ENCODE measurements around the gene FARS2. TPM values are rescaled to one million over a fixed set of nuclear protein-coding genes. Genes with fewer than 3 reads are reported as not detected.
A peak's percentile ranks its signal among the peaks of the same experiment; 100 is the strongest.

The FARS2 gene
- total RNA-seq, 1 experiment from 2014 or later, result 13.8 TPM

DNA sequence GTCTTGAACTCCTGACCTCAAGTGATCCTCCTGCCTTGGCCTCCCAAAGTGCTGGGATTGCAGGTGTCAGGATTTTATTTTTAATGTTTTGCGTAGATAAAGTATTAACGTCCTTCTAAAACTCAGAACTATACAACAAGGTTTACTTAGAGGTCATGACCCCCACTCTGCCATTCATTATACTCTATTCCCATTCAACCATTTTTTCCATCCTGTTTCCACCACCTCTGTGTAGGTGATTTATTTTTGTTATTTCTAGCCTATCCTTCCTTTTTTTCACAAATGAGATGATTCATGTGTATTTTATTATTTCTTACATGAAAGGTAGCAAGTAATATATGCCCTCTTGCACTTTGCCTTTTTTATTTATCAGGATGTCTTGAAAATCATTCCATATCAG, 138.1 kb downstream of the FARS2 start:
- Histone ChIP-seq H3K9ac (ENCODE audit: low read length) (no peak overlapping the region), H3K27me3 (ENCODE audit: insufficient read depth, low read length) (no peaks in the 10 kb centered on the region), H3K79me2 (ENCODE audit: insufficient read depth, low read length) (no peaks in the 10 kb centered on the region), H2AFZ (ENCODE audit: low read depth, low read length, poor library complexity, severe bottlenecking) (no peak overlapping the region), H4K20me1 (ENCODE audit: insufficient read depth) (no peaks in the 10 kb centered on the region), H3K27ac (ENCODE audit: low read depth, low read length) (no peak overlapping the region), H3K9me2 (ENCODE audit: insufficient read depth) (no peaks in the 10 kb centered on the region), H3K4me3 (replicated peaks in 1 of 2; ENCODE audit: low read depth in 1 of 2, low read length in 2 of 2) (no peak overlapping the region), H3K36me3 (ENCODE audit: control insufficient read depth in 1 of 2, insufficient read depth in 2 of 2, low read length in 2 of 2) (no peaks in the 10 kb centered on the region), H3K4me2 (ENCODE audit: low read length) (no peak overlapping the region), H3K4me1 (ENCODE audit: control insufficient read depth in 1 of 2, insufficient read depth in 2 of 2, low read length in 2 of 2) (no peaks in the 10 kb centered on the region), H3K9me3 (ENCODE audit: control insufficient read depth in 1 of 2, insufficient read depth in 1 of 2, low read depth in 1 of 2, low read length in 2 of 2) (no peaks in the 10 kb centered on the region)
- TF ChIP-seq ZBTB33 (IDR thresholded peaks at IDR 0.05; ENCODE audit: extremely low read depth, insufficient replicate concordance, low read length) (no peak), SP1 (IDR thresholded peaks at IDR 0.05; ENCODE audit: low read depth) (no peak)
- no TSS peak for BruUV-seq (replicated peaks)
- ChIA-PET CTCF (no interaction called here), RAD21 (ENCODE audit: low non-redundant PET in 1 of 2, low total read pairs in 2 of 2, uncharacterized antibody in 2 of 2, unreplicated experiment in 2 of 2) (no interaction called here), POLR2A (no interaction called here)
- ATAC-seq (no peak), DNase-seq (ENCODE audit: low read depth, low spot score) (no peak)
- intact Hi-C loops (cut with micrococcal nuclease), result no loop called here

GRCh38 chr6:5401845-5402738, 140.8 kb downstream of the FARS2 start:
- Histone ChIP-seq H3K9me2 (ENCODE audit: insufficient read depth) (no peaks in the 10 kb centered on the region), H3K4me3 (replicated peaks in 1 of 2; ENCODE audit: low read depth in 1 of 2, low read length in 2 of 2) (no peak overlapping the region), H3K36me3 (ENCODE audit: control insufficient read depth in 1 of 2, insufficient read depth in 2 of 2, low read length in 2 of 2) (no peaks in the 10 kb centered on the region), H3K27me3 (ENCODE audit: insufficient read depth, low read length) (no peaks in the 10 kb centered on the region), H3K4me2 (ENCODE audit: low read length) (no peak overlapping the region), H3K79me2 (ENCODE audit: insufficient read depth, low read length) (no peaks in the 10 kb centered on the region), H3K9ac (ENCODE audit: low read length) (no peak overlapping the region), H3K9me3 (ENCODE audit: control insufficient read depth in 1 of 2, insufficient read depth in 1 of 2, low read depth in 1 of 2, low read length in 2 of 2) (no peaks in the 10 kb centered on the region), H4K20me1 (ENCODE audit: insufficient read depth) (no peaks in the 10 kb centered on the region), H3K4me1 (ENCODE audit: control insufficient read depth in 1 of 2, insufficient read depth in 2 of 2, low read length in 2 of 2) (no peaks in the 10 kb centered on the region), H3K27ac (ENCODE audit: low read depth, low read length) (no peak overlapping the region), H2AFZ (ENCODE audit: low read depth, low read length, poor library complexity, severe bottlenecking) (no peak overlapping the region)
- POLR2A ChIA-PET, result no interaction called here
- DNase-seq (ENCODE audit: low read depth, low spot score), result peak; percentile 12
- ATAC-seq, result peak; percentile 52; the same call in 1 of the 2 replicates
- RAD21 ChIA-PET (ENCODE audit: low non-redundant PET in 1 of 2, low total read pairs in 2 of 2, uncharacterized antibody in 2 of 2, unreplicated experiment in 2 of 2), result interaction anchor here in 1 of 2 experiments (0.8 kb wide), 1 partner anchor 258 kb away, joined by 3 read pairs; no protein-coding TSS in a partner anchor
- intact Hi-C loops (cut with micrococcal nuclease), result loop anchor here (1.0 to 5.0 kb wide), 4 partner anchors 187 to 1089 kb away; no protein-coding TSS in a partner anchor
- CTCF ChIA-PET, result interaction anchor here (1.0 to 2.4 kb wide), 9 partner anchors 13 to 345 kb away, joined by 3 to 26 read pairs (median 4); no protein-coding TSS in a partner anchor
- BruUV-seq (replicated peaks), result no TSS peak
- TF ChIP-seq ZFX (IDR thresholded peaks at IDR 0.05) (no peak), SP1 (IDR thresholded peaks at IDR 0.05; ENCODE audit: low read depth) (0 out of 2 replicates have a peak, but pooled peaks have one; percentile 5), ELF1 (IDR thresholded peaks at IDR 0.05; ENCODE audit: borderline replicate concordance, low read depth) (no peak), CTCF (IDR thresholded peaks at IDR 0.05 in 2 of 3, conservative IDR thresholded peaks at IDR 0.05 in 1 of 3; ENCODE audit: borderline replicate concordance in 1 of 3, insufficient read depth in 1 of 3, low read depth in 2 of 3, low read length in 2 of 3) (peak; percentile 48 to 74 (median 65); a peak in 5 of 6 replicates), ZBTB33 (IDR thresholded peaks at IDR 0.05; ENCODE audit: extremely low read depth, insufficient replicate concordance, low read length) (no peak), POLR2A (IDR thresholded peaks at IDR 0.05; ENCODE audit: borderline replicate concordance, extremely low read depth, insufficient read depth, insufficient read length) (no peak), FOSL1 (IDR thresholded peaks at IDR 0.05; ENCODE audit: low read depth) (0 out of 2 replicates have a peak, but pooled peaks have one; percentile 6), TCF7L2 (IDR thresholded peaks at IDR 0.05; ENCODE audit: borderline replicate concordance, extremely low read depth, insufficient read depth, insufficient read length) (no peak), CEBPB (IDR thresholded peaks at IDR 0.05; ENCODE audit: low read depth) (0 out of 2 replicates have a peak, but pooled peaks have one; percentile 14), SRF (IDR thresholded peaks at IDR 0.05; ENCODE audit: low read depth) (no peak), CBX3 (IDR thresholded peaks at IDR 0.05; ENCODE audit: low read depth) (no peak)

Measured in HCT116 (cell line).